OCI-LY3 (cell line): ENCODE data around the gene LNPEP.

Experiments used
- CTCF ChIP-seq: fragments of 200-600, 300-600 bp; sonication (generic); IDR thresholded peaks from 2 replicates; pipeline ENCODE4 v1.5.1; 2014; ENCODE audit warnings: antibody characterized with exemption, low read length, low read depth
- EZH2phosphoT487 ChIP-seq: fragments of 200-600 bp; shearing (Covaris generic); IDR thresholded peaks from 2 replicates; pipeline ENCODE4 v1.6.1; 2018; ENCODE audit warnings: antibody characterized with exemption, mixed run types, low read depth

GRCh38 chr5:97006454-97007060 lies 70.7 kb downstream of the LNPEP start:
- TF ChIP-seq CTCF (no peak), EZH2phosphoT487 (no peak)
